C4-2B (cell line): Measurements from ENCODE around the gene ANKIB1.
"Not testable (repeated sequence)": the region's sequence is repeated elsewhere in the genome, so short reads cannot be mapped to it uniquely, and the experiment has no call there.

Experiments
- ZFX ChIP-seq: fragments of 450-650 bp; IDR thresholded peaks from 2 replicates; pipeline ENCODE4 v1.6.1; 2017
- TF ChIP-seq, protein P1 (sequence below): fragments of 450-650 bp; conservative IDR thresholded peaks from 2 replicates; pipeline ENCODE4 v1.5.1; 2017; ENCODE audit warnings: mild to moderate bottlenecking

DNA sequence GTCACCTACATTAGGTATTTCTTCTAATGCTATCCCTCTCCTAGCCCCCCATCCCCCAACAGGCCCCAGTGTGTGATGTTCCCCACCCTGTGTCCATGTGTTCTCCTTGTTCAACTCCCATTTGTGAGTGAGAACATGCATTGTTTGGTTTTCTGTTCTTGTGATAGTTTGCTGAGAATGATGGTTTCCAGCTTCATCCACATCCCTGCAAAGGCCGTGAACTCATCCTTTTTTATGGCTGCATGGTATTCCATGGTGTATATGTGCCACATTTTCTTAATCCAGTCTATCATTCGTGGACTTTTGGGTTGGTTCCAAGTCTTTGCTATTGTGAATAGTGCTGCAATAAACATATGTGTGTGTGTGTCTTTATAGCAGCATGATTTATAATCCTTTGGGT is 113.4 kb downstream of the ANKIB1 start:
- TF ChIP-seq, protein P1, sequence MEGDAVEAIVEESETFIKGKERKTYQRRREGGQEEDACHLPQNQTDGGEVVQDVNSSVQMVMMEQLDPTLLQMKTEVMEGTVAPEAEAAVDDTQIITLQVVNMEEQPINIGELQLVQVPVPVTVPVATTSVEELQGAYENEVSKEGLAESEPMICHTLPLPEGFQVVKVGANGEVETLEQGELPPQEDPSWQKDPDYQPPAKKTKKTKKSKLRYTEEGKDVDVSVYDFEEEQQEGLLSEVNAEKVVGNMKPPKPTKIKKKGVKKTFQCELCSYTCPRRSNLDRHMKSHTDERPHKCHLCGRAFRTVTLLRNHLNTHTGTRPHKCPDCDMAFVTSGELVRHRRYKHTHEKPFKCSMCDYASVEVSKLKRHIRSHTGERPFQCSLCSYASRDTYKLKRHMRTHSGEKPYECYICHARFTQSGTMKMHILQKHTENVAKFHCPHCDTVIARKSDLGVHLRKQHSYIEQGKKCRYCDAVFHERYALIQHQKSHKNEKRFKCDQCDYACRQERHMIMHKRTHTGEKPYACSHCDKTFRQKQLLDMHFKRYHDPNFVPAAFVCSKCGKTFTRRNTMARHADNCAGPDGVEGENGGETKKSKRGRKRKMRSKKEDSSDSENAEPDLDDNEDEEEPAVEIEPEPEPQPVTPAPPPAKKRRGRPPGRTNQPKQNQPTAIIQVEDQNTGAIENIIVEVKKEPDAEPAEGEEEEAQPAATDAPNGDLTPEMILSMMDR, result not testable (repeated sequence)
- TF ChIP-seq ZFX, result not testable (repeated sequence)
